GM18517 (cell line): ENCODE results near the gene PDZRN4.

ENCODE experiments used
- ATAC-seq: cut with Tn5 transposase; IDR thresholded peaks from one replicate; pipeline ENCODE4 v1.9.1; 2021; ENCODE audit warnings: mild to moderate bottlenecking, moderate library complexity; ENCODE audit not compliant: unreplicated experiment

The PDZRN4 gene

DNA sequence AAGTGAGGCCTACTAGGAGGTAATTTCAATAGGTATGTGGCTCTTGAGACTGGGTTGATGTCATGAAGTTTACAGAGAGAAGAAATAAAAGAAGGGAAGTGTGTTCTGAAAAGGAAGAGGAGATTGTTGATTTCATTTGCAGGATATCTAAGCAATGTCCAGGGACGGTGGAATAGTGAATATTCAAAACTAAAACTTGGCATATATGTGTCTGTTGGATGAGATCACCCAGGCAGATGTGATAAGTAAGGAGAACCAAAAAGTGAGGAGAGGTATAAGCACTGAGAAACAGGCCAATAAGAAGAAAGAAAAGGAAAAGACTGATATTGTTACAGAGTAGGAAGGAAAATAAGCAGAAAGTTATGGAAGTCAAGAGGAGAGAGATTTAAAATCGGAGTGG, 255.6 kb downstream of the PDZRN4 start:
- no peak for ATAC-seq

DNA sequence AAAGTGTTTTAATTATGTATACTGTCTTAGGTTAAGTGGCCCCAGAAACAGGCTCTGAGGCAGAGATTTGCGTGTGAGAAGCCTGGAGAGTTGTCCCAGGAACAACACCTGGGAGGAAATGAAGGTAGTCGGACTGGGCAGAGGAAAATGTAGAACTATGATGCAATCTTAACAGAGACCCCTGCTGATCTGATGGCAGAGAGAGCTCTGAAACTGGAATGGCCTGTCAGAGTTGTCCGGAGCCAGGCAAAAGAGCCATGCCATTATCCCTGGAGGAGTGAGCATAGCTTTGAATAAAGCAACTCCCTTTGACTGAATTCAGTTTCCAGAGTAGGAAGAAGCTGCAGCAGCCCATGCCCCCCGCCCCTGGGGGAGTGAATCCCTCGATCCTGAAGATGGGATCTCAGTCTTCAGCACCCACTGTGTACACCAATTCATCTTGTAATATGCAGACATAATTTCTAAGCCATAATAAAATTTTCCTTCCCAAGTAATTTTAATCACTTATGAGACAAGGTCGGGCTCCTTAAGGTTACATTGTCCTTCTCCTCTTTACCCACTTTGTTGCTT, 264.8 kb downstream of the PDZRN4 start:
- no peak for ATAC-seq

DNA sequence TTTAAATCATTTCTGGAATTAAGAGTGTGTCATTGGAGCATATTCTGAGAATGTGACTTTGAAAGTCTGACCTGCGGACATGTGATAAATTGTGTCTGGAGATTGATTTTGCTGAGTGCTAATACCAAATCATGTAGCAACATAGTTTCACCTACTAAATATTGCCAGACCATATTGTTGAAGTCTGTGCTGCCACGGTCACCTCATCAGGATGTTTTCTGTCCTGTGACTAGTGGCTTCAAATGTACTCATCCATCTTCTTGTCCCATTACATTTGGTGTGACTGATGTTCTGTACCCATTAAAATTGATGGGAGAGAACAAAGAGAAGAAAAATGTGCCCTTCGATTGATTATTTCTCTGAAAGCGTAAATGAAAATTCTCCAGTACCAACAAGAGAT, 265.3 kb downstream of the PDZRN4 start:
- no peak for ATAC-seq

DNA sequence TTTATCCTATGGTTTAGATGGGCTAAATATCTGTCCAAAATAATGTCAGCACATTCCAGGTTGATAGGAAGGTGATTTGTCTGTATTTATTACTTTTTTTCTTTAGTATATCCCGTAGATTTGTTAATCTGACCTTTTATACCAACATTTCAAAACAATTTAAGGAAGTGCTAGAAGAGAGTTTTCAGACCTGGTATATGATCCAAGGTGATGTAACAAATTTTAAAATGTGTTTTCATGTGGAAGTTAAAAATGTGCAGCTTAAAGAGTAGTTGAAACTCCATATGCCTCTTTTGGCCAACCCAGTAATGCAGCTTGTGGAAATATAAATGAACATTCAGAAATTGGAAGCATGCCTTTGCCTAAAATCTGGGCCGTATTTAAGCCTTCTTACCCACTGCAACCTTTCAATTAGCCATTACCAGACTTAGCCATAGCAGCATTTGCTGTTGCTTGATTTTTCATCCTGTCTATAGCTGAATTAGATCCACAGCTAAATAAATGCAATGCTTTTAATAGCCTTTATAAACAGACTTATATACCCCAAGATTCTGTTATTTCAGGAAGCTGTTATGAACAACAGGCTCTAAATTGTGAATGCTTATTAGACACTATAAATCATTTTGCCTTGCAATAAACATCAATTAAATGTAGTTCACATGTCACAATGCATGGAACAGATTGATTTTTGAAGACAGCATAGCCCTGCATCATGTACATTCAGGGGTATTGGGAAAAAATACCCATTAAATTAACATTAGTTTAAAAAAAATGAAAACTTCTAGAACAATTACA, 271.2 kb downstream of the PDZRN4 start:
- no peak for ATAC-seq

DNA sequence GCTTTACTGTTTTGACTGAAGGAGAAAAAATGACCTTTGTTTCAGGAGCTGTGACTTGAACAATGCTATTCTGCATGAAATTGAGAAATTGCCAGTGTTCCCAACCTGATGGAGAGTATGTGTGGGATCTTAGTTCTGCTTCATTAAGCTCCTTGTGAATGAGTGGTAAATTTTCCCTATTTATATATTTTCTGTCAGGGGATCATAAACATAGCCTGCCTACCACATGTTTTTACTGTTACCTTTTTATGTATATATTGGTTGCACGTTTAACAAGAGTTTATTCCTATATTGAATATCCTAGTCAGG, 271.7 kb downstream of the PDZRN4 start:
- ATAC-seq = no peak

DNA sequence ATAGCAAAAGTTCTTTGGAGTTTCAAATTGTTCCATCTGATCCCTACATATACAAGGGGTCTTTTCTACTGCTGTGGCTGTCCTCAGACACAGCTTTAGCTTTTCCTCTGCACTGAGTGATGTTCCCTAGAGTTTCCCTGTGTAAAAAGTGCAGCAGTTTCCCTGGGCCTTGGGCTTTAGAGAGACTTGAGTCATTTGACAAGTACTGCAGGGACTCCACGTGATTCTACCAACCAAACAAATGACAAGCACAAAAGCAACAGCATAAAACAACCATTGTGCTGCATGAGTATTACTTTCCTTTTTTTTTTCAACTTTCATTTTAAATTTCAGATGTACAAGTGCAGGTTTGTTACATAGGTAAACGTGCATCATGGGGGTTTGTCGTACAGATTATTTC, 272.8 kb downstream of the PDZRN4 start:
- no peak for ATAC-seq

DNA sequence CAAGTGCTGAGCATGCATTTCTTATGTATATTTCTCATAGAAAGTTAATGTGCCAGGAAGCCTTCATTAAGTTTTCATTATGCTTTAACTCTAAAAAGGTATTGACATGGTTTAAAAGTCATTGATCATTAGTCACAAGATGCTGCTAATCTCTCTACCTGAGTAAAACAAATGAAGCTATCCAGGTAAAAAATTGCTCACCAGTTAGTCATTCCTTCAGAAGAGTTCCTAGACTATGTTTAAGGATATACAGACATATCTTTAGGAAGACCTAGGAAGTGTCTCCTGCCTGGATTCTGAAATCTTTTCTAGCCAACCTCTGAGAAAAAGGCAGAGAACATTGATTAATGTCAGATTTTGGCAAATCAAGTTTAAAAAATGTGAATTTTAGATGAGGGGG, 274.2 kb downstream of the PDZRN4 start:
- no peak for ATAC-seq

DNA sequence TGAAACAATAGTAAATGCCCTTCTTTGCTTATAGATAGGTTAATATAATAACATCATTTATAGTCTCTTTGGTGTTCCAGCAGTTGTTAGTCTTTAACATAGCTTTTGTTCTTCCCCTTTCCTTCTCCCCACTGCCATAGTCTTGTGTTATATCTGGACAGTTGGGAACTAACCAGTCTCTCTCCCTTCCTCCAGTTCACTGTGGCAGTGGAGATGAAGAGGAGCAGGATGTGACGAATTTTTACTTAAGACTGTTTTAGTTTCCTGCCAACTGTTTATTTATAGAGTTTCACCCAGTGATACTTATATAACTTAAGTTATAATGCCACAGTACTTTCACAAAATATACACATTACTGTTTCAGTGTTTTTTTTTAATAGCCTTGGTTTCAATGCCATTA, 277.4 kb downstream of the PDZRN4 start:
- no peak for ATAC-seq

DNA sequence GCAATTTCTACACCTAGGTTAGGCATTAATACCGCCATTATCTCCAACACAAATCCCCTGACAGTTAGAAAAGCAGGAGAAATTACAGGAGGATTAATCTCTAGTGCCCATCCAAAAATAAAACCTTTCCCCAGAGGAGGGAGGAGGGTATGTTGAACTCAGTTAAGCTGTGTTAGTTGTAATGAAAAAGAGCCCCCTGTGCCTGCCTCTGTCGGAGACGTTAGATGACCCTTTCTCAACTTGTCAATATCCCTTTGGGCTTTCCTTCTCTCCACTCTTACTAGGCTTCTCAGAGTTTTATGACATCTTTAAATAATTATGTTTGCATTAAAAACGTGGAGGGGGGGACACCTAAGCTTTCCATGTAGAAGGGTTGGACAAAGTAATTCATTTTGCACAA, 278.2 kb downstream of the PDZRN4 start:
- ATAC-seq = no peak

DNA sequence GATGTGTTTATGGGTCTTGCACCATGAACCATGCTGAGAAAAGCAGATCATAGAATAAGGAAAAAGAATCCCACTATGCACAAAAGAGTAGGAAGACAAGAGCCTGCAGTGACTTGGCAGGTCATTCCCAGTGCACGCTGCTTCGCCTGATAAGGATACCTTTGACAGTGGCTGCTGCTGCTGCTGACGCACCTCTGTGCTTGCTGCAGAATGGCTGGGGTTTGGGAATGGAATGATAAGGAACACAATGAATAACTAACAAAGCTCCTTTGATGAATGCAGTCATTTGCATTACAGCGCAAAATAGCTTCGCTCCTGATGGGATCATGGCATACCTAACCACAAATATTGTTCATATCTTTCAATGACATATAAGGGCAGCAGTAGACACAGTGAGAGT, 278.7 kb downstream of the PDZRN4 start:
- no peak for ATAC-seq

DNA sequence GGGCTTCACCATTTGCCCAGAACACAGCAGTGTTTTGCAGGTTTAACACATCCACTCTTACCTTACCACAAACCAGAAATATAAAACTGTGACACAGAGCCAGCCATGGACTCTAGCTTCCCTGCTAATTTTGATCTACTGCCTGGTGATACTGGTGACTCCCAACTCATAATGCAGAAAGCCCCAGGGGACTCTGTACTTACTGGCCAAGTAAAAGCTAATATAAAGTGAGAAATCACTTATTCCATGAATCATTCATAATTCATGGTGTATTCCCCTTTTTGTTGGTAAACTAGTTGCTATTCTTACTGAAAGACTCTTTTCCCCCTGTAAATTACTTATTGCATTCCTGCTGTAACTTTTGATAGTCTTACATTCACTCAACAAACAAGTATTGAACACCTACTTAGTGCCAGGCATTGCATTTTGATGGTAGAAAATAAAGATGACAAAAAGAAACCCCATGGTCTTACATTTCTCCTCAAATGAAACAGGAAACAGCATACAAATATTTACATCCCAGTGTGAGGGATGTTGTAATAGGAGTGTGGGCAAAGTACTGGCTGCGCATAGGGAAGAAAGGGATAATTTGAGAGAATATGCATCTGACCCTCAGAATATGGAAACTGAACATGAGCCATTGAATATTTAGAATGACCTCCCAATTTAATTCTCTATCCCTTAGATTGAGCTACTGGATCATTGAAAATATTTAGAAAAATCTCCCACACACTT, 279.6 kb downstream of the PDZRN4 start:
- ATAC-seq = no peak

DNA sequence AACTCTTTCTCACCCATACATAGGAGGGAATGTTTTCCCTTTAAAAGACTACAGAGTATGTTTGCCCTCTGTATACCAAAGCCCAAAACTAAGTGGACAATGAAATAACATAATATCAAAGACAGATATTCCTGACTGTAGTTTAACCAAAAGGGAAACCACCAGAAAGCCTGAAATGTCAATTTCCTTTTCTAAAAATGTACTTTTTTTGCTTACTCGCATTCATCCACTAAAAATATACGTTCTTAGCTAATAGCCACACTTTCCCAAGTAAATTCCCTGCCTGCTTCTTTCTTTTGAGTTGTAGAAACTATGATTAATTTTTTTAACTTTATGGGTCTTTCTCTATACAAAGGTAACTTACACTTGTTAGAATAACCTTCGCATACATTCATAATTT, 280.2 kb downstream of the PDZRN4 start:
- ATAC-seq = no peak

DNA sequence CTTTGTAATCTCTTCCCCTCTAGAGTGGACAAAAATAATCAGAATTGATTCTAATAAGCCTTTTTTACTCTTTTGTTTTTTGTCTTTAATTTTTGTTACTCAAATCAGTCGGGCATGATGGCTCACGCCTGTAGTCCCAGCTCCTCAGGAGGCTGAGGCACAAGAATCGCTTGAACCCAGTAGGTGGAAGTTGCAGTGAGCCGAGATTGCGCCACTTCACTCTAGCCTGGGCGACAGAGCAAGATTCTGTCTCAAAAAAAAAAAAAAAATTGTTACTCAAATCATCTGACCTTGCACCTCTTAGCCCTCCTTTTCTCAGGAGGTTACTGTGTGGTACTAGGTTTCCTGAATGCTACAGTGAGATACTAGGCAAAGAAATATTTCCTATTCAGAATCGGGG, 280.6 kb downstream of the PDZRN4 start:
- ATAC-seq = no peak

DNA sequence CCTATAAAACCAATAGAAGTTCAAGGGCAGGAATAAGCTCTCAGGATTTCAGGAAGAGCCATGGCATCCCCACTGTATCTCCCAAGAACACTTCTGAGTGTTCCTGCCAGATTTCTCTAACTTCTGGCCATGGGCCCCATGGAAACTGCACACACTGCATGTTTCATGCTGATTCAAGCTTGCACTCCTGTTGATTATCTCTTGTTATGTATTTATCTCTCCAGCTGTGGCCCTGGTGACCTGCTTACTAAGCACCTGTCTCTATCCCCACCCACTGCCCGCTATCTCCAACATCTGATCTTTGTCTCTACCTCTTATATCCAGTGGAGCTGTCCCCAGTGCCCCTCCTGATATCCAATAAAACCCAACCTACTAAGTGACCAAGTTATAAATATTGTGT, 285.3 kb downstream of the PDZRN4 start:
- no peak for ATAC-seq

DNA sequence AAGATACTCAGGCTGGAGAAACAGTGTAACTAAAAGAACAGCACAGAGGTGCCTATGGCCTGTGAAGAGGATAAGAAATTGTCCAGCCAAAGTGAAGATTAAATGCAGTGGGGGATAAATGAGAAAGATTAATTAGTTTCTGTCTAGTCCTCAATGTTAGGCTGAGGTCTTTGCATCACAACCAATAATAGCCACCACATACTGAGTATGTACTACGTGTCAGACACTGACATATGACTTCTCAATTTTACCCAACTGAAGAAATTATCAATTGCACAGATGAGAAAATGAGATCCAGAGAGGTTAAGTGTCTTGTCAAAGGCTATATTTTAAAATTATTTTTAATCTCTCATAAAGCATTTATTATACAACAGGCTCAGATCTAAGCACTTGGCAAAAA, 285.9 kb downstream of the PDZRN4 start:
- no peak for ATAC-seq

DNA sequence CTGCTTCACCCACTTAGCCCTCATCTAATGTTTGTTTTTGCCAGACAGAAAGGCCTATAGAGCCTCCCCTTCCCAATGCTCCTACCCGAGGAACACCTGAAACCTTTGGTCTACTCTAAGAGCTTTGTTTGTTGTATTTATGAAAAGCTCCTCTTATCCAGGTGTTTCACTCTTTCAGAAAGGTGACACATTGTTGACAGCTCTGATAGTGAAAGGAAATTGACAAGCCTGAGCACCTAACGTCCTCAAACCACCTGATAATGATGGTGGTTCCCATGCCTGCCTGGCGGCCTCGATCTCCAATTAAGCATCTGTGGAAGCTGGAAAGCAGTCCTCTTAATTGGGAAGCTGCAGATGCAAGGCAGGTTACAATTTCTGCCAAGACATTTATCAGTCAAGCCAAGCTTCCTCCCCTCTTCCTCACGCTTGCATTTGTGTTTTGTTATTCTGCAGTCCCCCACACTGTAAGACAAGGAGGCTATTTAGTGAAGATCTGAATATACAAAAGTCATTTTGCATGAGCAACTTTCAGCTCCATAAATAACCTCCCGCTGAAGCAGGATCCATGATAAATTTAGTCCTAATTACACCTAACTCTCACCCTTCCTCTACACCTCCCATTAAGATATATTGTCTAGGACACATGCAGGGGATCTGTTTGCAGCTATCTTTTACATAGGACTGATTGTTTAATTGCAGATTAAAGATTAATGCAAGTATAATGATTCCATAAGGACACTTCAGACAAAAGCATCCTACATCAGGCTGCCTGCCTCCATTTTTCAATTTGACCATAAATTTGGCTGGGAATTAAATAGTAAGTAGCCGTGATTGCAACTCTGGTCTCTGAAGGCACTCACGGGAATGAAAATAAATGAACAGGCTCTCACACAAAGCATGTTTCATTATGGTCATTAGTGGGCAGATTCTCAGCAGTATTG, 288.6 kb downstream of the PDZRN4 start:
- ATAC-seq = no peak

DNA sequence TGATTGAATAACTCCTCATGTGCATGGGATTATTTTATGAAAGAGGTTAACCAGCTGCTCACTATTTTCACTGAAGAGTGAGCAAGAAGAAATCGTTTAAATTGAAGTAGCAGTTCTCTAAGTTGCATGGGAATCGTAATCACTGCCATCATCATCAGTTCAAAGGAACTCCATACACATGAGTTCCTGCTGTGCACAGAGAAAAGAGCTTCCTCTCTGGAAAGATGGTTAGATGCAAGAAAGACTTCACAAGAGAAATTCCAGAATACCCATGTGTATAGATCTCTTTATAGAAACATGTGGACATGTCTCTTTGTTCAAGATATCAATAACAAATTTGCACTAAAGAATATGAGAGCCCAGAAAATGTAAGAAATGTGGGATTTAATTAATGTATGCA, 291.3 kb downstream of the PDZRN4 start:
- no peak for ATAC-seq

DNA sequence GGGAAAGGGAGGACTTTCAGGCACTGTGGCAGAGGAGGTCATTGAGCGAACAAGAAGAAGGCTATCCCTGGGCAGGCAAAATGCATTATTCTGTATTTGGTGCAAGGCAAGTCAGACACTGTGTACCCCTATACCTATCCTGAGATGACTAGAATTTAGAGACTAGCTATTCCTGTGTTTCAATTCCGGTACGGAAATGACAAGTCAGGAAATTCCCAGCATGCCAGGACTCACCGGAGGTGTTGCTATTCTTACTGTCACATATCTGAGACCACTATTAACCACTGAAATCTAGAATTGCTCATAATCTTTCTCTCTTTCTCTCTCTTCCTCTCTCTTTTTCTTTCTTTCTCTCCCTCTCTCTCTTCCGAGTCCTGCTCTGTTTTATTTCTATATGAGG, 297.1 kb downstream of the PDZRN4 start:
- ATAC-seq = no peak

DNA sequence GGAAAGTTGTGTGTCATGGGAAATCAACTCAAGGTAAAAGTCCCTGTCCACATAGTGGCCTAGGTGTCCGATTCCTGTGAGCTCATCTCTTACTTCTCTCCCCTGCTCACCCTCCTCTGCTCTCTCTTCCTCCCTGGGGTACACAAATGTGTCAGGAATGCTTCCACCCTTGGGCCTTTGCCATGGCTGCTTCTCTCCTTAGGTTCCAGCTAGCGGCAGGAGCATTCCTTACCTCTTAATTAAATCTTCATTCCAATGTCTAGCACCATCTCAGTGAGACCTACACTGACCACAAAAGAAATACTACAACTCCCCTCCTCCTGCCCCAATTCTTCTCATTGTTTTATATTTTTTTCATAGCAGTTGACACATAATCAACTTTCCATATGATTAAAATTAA, 298.6 kb downstream of the PDZRN4 start:
- no peak for ATAC-seq

DNA sequence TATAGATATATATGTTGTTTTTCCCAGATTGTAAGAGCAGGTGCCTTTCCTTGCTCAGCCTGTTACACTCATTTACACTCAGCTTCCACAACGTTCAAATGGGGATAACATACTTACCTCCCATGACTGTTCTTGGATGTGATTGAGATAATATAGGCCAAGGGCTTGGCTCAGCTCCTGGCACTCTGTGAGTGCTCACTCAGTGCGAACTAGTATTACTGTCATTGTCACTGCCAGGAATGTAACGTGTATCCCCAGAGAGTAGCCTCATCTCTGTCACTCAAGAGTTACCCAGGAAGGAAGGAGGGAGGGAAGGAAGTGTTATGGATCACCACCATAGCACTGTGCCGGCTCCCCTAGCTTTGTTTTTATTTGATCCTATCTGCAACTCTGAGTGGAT, 307.9 kb downstream of the PDZRN4 start:
- ATAC-seq = no peak

DNA sequence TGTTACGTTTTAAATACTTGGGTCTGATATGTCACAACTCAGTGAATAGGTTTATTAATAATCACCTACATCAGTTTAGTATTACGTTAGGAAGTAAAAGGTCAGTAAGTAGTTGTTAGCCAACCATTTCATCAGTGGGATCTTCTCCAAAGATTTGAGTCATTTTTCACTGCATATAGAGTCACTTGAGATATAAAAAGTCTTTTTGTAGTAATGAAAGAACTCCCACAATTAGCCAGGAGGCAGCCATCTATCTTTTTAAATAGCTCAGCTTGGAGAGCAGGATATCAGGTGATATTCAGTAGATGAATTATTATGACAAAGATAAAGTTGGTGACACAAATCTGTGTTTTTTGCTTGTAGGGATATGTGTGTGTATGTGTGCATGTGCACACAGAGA, 309.3 kb downstream of the PDZRN4 start:
- no peak for ATAC-seq
